PC-9 (cell line): ENCODE results near the gene OR13C3.

Source experiments
- EZH2 ChIP-seq: fragments of 200-600 bp; sonication (generic); IDR thresholded peaks from 2 replicates; pipeline ENCODE4 v1.8.0; 2017; ENCODE audit warnings: antibody characterized with exemption, low read depth
- TF ChIP-seq, protein P1 (sequence below): fragments of 200-600 bp; sonication (generic); conservative IDR thresholded peaks from 2 replicates; pipeline ENCODE4 v1.6.1; 2017; ENCODE audit warnings: mixed run types, antibody characterized with exemption, mild to moderate bottlenecking, moderate library complexity

DNA sequence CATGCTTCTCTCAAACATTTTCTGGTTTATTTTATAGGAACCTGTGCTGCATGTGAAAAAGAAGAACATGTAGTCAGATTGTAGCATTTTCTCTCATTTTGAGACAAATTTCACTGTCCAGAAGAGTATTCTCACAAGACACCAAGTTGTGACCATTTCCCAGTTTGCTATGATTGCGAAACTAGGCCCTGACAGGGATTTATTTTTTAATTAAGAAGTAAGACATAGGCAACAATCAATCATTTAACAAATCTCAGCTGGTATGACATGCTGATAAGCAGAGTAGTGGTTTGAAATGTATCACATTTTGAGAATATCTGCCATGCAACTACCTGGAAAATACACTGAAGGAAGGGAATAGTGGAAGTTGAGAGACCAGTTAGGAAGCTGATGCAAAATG is 43.9 kb upstream of the OR13C3 start:
- TF ChIP-seq, protein P1, sequence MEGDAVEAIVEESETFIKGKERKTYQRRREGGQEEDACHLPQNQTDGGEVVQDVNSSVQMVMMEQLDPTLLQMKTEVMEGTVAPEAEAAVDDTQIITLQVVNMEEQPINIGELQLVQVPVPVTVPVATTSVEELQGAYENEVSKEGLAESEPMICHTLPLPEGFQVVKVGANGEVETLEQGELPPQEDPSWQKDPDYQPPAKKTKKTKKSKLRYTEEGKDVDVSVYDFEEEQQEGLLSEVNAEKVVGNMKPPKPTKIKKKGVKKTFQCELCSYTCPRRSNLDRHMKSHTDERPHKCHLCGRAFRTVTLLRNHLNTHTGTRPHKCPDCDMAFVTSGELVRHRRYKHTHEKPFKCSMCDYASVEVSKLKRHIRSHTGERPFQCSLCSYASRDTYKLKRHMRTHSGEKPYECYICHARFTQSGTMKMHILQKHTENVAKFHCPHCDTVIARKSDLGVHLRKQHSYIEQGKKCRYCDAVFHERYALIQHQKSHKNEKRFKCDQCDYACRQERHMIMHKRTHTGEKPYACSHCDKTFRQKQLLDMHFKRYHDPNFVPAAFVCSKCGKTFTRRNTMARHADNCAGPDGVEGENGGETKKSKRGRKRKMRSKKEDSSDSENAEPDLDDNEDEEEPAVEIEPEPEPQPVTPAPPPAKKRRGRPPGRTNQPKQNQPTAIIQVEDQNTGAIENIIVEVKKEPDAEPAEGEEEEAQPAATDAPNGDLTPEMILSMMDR: no peak
- no peak for TF ChIP-seq EZH2
